GM12875 (cell line): ENCODE results near the gene PALLD.

Experiments
- H3K4me3 ChIP-seq: one replicate; pipeline ENCODE4 v1.5.1; 2011; ENCODE audit warnings: low read depth, low read length, control low read depth
- CTCF ChIP-seq: IDR thresholded peaks from 2 replicates; pipeline ENCODE4 v1.5.1; 2011; ENCODE audit warnings: low read depth, mild to moderate bottlenecking, control low read depth, inconsistent platforms, low read length, moderate library complexity, borderline replicate concordance; ENCODE audit not compliant: insufficient read depth

Gene PALLD

DNA sequence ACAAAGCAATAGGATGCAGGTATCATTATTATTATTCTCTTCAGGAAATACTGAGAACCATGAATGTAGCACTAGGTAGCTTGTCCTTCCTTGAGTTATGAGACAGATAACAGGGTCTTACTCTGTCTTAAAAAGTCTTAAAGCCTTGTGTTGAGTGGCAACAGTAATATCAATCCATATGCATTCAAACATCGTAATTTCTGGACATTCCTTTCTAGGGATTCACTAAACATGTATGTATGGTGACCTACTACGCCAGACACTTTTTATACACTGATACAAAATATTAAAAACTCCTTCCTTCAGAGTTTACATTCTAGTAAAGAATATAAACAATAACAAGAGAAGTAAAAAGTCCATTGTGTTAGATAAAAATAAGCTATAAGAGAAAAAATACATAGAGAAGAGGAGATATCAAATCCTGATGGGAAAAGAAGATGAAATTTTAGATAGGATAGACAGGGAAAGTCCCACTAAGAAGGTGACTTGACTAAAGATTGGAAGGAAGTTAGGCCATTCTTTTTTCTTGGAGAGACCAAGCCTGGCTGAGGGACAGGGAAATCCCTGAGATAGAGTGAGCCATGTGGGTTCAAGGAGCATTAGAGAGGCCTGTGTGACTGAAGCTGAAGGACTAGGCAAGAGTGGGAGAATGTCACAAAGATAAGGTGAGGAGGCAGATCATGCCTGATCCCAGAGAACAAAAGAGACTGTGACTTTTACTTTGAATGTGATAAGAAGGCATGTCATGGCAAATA, 11.5 kb upstream of the PALLD start:
- H3K4me3 ChIP-seq: no peak overlapping the region
- no peak for TF ChIP-seq CTCF

- no peak overlapping the region for H3K4me3 ChIP-seq
- no peak for TF ChIP-seq CTCF
Measured at GRCh38 chr4:168486912-168487281, 10.0 kb upstream of the PALLD start.

GRCh38 chr4:168487282-168488035, 9.4 kb upstream of the PALLD start:
- H3K4me3 ChIP-seq: no peak overlapping the region
- TF ChIP-seq CTCF: no peak

GRCh38 chr4:168488869-168489274, 8.0 kb upstream of the PALLD start:
- no peak for TF ChIP-seq CTCF
- no peak overlapping the region for H3K4me3 ChIP-seq

- TF ChIP-seq CTCF: no peak
Measured at GRCh38 chr4:168489616-168490015, 7.2 kb upstream of the PALLD start.

DNA sequence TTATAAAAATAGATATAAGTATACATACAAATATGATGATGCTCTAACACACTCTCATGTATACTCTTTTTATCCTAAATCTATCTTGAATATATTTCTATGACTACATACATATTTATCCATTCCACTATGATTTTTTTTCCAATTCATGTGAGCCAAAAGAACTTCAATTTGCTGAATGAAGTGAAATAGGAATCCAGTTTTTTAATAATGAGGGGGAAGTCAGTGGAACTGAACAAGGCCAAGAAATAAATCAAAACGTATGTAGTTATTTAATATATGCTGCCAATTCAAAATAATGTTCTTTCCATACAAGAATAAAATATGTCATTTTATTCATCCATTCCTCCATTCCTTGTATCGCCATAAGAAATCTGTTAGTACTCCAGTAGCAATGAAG, 6.1 kb upstream of the PALLD start:
- no peak overlapping the region for H3K4me3 ChIP-seq
- TF ChIP-seq CTCF: no peak

More at GRCh38 chr4:168489616-168490015, 7.2 kb upstream of the PALLD start:
- no peak overlapping the region for H3K4me3 ChIP-seq

DNA sequence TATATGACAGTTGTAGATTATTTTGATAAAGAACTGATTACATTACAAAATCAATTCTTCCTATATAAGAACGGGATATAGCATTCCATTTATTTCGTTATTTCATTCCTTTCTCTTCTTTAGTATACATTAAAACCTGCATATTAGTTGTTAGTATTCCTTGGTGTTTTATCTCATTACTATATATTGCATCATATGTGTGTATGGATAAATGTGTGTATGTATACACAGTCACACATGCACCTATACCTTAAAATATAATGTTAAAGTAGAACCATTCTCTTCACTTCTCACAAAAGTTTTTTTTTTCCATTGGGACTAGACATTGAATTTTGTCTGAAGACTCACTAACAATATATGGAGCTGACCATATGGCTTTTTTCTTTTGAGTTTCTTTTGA, 5.3 kb upstream of the PALLD start:
- no peak overlapping the region for H3K4me3 ChIP-seq
- TF ChIP-seq CTCF: no peak
